PC-9 (cell line): ENCODE data around the gene ACYP2. TPM values are rescaled to one million over a fixed set of nuclear protein-coding genes. Genes with fewer than 3 reads are reported as not detected.

ENCODE experiments used
- BruUV-seq: library from RNA; stranded (reverse); fragments of 400-500 nt; replicated peaks from 2 replicates; lab custom pipeline; 2021; lab: Mats Ljungman, UMichigan
- CTCF ChIA-PET: fragments of 300-600 bp; sonication (Branson Sonifier 250); formaldehyde crosslinking; loops from one replicate; lab custom pipeline; 2022; ENCODE audit warnings: antibody characterized with exemption; lab: Charles Lee
- POLR2A ChIA-PET: fragments of 300-600 bp; sonication (Branson Sonifier 250); formaldehyde crosslinking; loops from one replicate; lab custom pipeline; 2022; ENCODE audit warnings: antibody characterized with exemption; ENCODE audit not compliant: unreplicated experiment; lab: Charles Lee
- DNase-seq, 2 experiments: peaks; one replicate each; pipeline versions ENCODE4 v3.0.0 to v3.0.0-alpha.2; 2015 to 2022; ENCODE audit warnings: mixed read lengths in 1 of 2
- H2AFZ ChIP-seq: fragments of 200-600 bp; sonication (generic); 2 replicates; pipeline ENCODE4 v1.8.1; 2017; ENCODE audit warnings: antibody characterized with exemption
- H3F3A ChIP-seq: fragments of 200-600 bp; sonication (generic); 2 replicates; pipeline ENCODE4 v1.8.1; 2017; ENCODE audit warnings: antibody characterized with exemption, mild to moderate bottlenecking, low read depth; ENCODE audit not compliant: insufficient read depth
- H3K27ac ChIP-seq: fragments of 200-600 bp; sonication (generic); 2 replicates; pipeline ENCODE4 v1.6.1; 2016; ENCODE audit warnings: mixed run types
- H3K27me3 ChIP-seq: fragments of 200-600 bp; sonication (generic); 2 replicates; pipeline ENCODE4 v1.6.1; 2016; ENCODE audit warnings: low read depth, mixed run types; ENCODE audit not compliant: insufficient read depth
- H3K36me3 ChIP-seq: fragments of 200-600 bp; sonication (generic); 2 replicates; pipeline ENCODE4 v1.6.1; 2016; ENCODE audit warnings: low read depth, mixed run types
- H3K4me1 ChIP-seq: fragments of 200-600 bp; sonication (generic); replicated peaks from 2 replicates; pipeline ENCODE4 v1.6.1; 2016; ENCODE audit warnings: mixed run types; ENCODE audit not compliant: insufficient read depth
- H3K4me2 ChIP-seq: fragments of 200-600 bp; sonication (generic); 2 replicates; pipeline ENCODE4 v1.6.1; 2017; ENCODE audit warnings: mixed run types
- H3K4me3 ChIP-seq: fragments of 200-600 bp; sonication (generic); 2 replicates; pipeline ENCODE4 v1.6.1; 2016; ENCODE audit warnings: mixed run types
- H3K79me2 ChIP-seq: fragments of 200-600 bp; sonication (generic); 2 replicates; pipeline ENCODE4 v1.6.1; 2017; ENCODE audit warnings: low read depth, mixed run types
- H3K9me2 ChIP-seq: fragments of 200-600 bp; sonication (generic); 2 replicates; pipeline ENCODE4 v1.8.1; 2017; ENCODE audit warnings: mild to moderate bottlenecking; ENCODE audit not compliant: insufficient read depth
- H3K9me3 ChIP-seq: fragments of 200-600 bp; sonication (generic); 2 replicates; pipeline ENCODE4 v1.8.1; 2016; ENCODE audit warnings: low read depth; ENCODE audit not compliant: insufficient read depth
- H4K20me1 ChIP-seq: fragments of 200-600 bp; sonication (generic); 2 replicates; pipeline ENCODE4 v1.8.1; 2017; ENCODE audit not compliant: insufficient read depth
- CTCF ChIP-seq: fragments of 200-600 bp; sonication (generic); conservative IDR thresholded peaks from 2 replicates; pipeline ENCODE4 v1.6.1; 2017; ENCODE audit warnings: mixed run types, antibody characterized with exemption, mild to moderate bottlenecking, moderate library complexity
- EZH2 ChIP-seq: fragments of 200-600 bp; sonication (generic); IDR thresholded peaks from 2 replicates; pipeline ENCODE4 v1.8.0; 2017; ENCODE audit warnings: antibody characterized with exemption, low read depth
- intact Hi-C: fragments of 100-400 bp; cut with micrococcal nuclease; formaldehyde crosslinking; loops from one replicate; pipeline ENCODE4 v1.10.0; 2022; ENCODE audit not compliant: unreplicated experiment
- total RNA-seq: library from RNA; stranded (reverse); gene quantifications from 2 replicates; pipeline ENCODE4 v1.2.3, GENCODE V29; 2021

Gene ACYP2
- total RNA-seq, 1 experiment from 2014 or later = 25.9 TPM

DNA sequence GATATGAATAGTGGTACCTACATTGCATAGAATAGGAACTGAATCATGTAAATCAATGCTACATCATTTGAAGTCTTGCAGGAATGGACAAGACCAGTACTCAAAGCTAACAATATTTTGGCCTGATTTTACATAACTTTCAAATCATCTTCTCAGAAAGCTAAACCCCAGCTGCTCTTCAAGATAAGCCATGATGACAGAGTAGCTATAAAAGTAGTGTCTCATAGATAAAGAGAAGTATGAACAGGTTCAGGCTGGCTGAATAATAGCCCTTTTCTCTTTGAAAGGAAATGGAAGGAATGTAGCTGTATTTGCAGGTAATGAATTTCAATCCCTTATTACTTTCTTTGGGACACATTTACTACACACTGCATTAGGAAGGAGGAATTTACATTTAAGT is 112.4 kb downstream of the ACYP2 start:
- no peaks in the 10 kb centered on the region for H3K4me1 ChIP-seq
- H3K79me2 ChIP-seq = no peaks in the 10 kb centered on the region
- no peaks in the 10 kb centered on the region for H4K20me1 ChIP-seq
- H3K27me3 ChIP-seq = no peaks in the 10 kb centered on the region
- intact Hi-C loops = no loop called here
- H3K4me3 ChIP-seq = no peak overlapping the region
- ChIA-PET POLR2A (no interaction called here), CTCF (no interaction called here)
- no peak overlapping the region for H3K27ac ChIP-seq
- no peaks in the 10 kb centered on the region for H3F3A ChIP-seq
- no peaks in the 10 kb centered on the region; the same call in 1 of the 2 replicates for H3K9me2 ChIP-seq
- H3K9me3 ChIP-seq = no peaks in the 10 kb centered on the region
- BruUV-seq = no TSS peak
- no peak for TF ChIP-seq EZH2
- no peak for TF ChIP-seq CTCF
- H3K4me2 ChIP-seq = no peak overlapping the region
- no peaks in the 10 kb centered on the region for H3K36me3 ChIP-seq
- DNase-seq = no peak
- no peak overlapping the region for H2AFZ ChIP-seq

- intact Hi-C loops = no loop called here
- no peaks in the 10 kb centered on the region for H4K20me1 ChIP-seq
- no peak overlapping the region for H3K4me2 ChIP-seq
- no TSS peak for BruUV-seq
- no peaks in the 10 kb centered on the region; the same call in 1 of the 2 replicates for H3K9me2 ChIP-seq
- H3K27ac ChIP-seq = no peak overlapping the region
- no peak overlapping the region for H3K4me3 ChIP-seq
- no peaks in the 10 kb centered on the region for H3K4me1 ChIP-seq
- no peaks in the 10 kb centered on the region for H3K27me3 ChIP-seq
- ChIA-PET POLR2A (no interaction called here), CTCF (no interaction called here)
- no peaks in the 10 kb centered on the region for H3K36me3 ChIP-seq
- TF ChIP-seq CTCF (no peak), EZH2 (no peak)
- DNase-seq = no peak
- H3F3A ChIP-seq = no peaks in the 10 kb centered on the region
- H2AFZ ChIP-seq = no peak overlapping the region
- no peaks in the 10 kb centered on the region for H3K79me2 ChIP-seq
- no peaks in the 10 kb centered on the region for H3K9me3 ChIP-seq
Observed at GRCh38 chr2:54228945-54229344, 113.5 kb downstream of the ACYP2 start.

GRCh38 chr2:54233832-54234649 is 118.6 kb downstream of the ACYP2 start:
- Histone ChIP-seq H3K36me3 (no peaks in the 10 kb centered on the region), H3F3A (no peaks in the 10 kb centered on the region; the same call in 1 of the 2 replicates), H3K27ac (no peak overlapping the region), H3K4me1 (no peaks in the 10 kb centered on the region), H3K9me2 (no peaks in the 10 kb centered on the region; the same call in 1 of the 2 replicates), H3K27me3 (no peaks in the 10 kb centered on the region), H3K9me3 (peaks cover 3% of the 10 kb centered on the region), H2AFZ (no peak overlapping the region), H3K79me2 (no peaks in the 10 kb centered on the region), H4K20me1 (no peaks in the 10 kb centered on the region), H3K4me2 (no peak overlapping the region), H3K4me3 (no peak overlapping the region)
- intact Hi-C loops = no loop called here
- CTCF ChIA-PET = no interaction called here
- DNase-seq = no peak
- POLR2A ChIA-PET = no interaction called here
- no peak for TF ChIP-seq CTCF
- TF ChIP-seq EZH2 = no peak
- BruUV-seq = no TSS peak
